ENCODE measurements around the gene GPS1.

DNA sequence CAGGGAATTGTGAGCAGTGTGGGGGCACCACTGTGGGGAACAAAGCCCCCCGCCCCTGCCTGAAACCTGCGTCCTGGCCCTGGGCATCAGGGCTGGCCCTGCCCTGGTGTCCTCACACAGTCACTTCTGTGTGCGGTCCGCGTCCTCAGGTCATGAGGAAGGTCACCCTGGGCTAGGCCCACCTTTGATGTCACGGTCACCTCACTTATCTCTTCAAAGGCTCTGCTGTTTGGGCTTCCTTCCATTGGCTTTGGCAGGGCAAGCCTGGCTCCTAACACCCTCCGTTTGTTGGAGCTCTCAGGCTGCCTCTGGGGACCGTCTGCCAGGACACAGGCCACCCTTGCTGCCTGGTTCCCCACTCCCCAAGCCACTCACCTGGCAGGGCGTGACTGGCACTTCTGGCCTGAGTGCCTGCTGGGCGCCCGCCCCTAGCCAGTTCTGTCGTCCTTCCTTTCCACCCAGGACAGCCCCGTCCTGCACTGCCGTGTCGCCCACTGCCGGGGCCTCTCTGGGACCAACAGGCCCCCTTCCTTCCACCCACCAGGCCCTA lies 37.9 kb upstream of the GPS1 start:
- TF ChIP-seq, protein P1, sequence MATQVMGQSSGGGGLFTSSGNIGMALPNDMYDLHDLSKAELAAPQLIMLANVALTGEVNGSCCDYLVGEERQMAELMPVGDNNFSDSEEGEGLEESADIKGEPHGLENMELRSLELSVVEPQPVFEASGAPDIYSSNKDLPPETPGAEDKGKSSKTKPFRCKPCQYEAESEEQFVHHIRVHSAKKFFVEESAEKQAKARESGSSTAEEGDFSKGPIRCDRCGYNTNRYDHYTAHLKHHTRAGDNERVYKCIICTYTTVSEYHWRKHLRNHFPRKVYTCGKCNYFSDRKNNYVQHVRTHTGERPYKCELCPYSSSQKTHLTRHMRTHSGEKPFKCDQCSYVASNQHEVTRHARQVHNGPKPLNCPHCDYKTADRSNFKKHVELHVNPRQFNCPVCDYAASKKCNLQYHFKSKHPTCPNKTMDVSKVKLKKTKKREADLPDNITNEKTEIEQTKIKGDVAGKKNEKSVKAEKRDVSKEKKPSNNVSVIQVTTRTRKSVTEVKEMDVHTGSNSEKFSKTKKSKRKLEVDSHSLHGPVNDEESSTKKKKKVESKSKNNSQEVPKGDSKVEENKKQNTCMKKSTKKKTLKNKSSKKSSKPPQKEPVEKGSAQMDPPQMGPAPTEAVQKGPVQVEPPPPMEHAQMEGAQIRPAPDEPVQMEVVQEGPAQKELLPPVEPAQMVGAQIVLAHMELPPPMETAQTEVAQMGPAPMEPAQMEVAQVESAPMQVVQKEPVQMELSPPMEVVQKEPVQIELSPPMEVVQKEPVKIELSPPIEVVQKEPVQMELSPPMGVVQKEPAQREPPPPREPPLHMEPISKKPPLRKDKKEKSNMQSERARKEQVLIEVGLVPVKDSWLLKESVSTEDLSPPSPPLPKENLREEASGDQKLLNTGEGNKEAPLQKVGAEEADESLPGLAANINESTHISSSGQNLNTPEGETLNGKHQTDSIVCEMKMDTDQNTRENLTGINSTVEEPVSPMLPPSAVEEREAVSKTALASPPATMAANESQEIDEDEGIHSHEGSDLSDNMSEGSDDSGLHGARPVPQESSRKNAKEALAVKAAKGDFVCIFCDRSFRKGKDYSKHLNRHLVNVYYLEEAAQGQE (IDR thresholded peaks at IDR 0.05) = no peak
- TF ChIP-seq, protein P2, sequence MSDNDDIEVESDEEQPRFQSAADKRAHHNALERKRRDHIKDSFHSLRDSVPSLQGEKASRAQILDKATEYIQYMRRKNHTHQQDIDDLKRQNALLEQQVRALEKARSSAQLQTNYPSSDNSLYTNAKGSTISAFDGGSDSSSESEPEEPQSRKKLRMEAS (IDR thresholded peaks at IDR 0.05) = no peak
- TF ChIP-seq, protein P3, sequence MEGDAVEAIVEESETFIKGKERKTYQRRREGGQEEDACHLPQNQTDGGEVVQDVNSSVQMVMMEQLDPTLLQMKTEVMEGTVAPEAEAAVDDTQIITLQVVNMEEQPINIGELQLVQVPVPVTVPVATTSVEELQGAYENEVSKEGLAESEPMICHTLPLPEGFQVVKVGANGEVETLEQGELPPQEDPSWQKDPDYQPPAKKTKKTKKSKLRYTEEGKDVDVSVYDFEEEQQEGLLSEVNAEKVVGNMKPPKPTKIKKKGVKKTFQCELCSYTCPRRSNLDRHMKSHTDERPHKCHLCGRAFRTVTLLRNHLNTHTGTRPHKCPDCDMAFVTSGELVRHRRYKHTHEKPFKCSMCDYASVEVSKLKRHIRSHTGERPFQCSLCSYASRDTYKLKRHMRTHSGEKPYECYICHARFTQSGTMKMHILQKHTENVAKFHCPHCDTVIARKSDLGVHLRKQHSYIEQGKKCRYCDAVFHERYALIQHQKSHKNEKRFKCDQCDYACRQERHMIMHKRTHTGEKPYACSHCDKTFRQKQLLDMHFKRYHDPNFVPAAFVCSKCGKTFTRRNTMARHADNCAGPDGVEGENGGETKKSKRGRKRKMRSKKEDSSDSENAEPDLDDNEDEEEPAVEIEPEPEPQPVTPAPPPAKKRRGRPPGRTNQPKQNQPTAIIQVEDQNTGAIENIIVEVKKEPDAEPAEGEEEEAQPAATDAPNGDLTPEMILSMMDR (IDR thresholded peaks at IDR 0.05; ENCODE audit: low read depth, low read length, missing input control) = no peak
- TF ChIP-seq, protein P4, sequence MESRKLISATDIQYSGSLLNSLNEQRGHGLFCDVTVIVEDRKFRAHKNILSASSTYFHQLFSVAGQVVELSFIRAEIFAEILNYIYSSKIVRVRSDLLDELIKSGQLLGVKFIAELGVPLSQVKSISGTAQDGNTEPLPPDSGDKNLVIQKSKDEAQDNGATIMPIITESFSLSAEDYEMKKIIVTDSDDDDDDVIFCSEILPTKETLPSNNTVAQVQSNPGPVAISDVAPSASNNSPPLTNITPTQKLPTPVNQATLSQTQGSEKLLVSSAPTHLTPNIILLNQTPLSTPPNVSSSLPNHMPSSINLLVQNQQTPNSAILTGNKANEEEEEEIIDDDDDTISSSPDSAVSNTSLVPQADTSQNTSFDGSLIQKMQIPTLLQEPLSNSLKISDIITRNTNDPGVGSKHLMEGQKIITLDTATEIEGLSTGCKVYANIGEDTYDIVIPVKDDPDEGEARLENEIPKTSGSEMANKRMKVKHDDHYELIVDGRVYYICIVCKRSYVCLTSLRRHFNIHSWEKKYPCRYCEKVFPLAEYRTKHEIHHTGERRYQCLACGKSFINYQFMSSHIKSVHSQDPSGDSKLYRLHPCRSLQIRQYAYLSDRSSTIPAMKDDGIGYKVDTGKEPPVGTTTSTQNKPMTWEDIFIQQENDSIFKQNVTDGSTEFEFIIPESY (IDR thresholded peaks at IDR 0.05) = no peak
- no peak for TF ChIP-seq TAF1 (conservative IDR thresholded peaks at IDR 0.05)
- TF ChIP-seq RAD21 (IDR thresholded peaks at IDR 0.05) = no peak
- TF ChIP-seq JUND (IDR thresholded peaks at IDR 0.05) = no peak

Data from liver (tissue), 3 donors.